ENCODE data around the gene BRF1.

DNA sequence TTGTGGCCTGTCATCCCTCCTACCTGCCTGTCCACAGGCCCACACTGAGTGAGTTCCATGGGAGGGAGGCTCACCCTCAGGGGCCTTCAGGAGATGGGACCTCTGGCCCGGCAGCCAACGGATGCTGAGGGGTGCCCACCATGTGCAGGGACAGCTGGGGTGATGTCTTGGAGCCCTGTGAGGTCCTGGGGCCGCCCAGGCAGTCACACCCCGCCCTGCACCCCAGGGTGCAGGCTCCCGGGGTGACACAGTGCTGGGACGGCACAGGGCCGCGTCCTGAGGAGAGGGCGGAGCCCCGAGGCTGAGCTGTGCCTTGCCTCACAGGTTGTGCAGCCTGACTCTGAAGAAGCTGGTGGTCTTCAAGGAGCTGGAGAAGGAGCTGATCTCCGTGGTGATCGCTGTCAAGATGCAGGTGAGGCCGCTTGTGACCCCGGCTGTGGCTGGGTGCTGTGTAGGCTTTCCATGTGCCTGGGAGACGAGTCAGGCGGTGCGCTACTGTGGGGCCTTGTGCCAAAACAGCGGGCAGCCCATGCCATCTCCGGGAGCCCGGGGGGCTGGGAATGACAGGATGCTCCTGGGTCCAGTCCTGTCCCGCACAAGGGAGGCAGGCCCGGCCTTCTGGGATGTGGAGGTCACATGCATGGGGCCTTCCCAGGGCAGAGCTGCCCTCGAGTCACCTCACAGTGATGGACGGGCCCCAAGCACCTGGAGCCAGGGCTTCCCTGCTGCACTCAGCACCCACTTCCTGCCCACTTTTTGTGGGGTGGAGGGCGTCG lies 47.6 kb upstream of the BRF1 start:
- TF ChIP-seq, protein P1, sequence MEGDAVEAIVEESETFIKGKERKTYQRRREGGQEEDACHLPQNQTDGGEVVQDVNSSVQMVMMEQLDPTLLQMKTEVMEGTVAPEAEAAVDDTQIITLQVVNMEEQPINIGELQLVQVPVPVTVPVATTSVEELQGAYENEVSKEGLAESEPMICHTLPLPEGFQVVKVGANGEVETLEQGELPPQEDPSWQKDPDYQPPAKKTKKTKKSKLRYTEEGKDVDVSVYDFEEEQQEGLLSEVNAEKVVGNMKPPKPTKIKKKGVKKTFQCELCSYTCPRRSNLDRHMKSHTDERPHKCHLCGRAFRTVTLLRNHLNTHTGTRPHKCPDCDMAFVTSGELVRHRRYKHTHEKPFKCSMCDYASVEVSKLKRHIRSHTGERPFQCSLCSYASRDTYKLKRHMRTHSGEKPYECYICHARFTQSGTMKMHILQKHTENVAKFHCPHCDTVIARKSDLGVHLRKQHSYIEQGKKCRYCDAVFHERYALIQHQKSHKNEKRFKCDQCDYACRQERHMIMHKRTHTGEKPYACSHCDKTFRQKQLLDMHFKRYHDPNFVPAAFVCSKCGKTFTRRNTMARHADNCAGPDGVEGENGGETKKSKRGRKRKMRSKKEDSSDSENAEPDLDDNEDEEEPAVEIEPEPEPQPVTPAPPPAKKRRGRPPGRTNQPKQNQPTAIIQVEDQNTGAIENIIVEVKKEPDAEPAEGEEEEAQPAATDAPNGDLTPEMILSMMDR (IDR thresholded peaks at IDR 0.05): no peak
- no peak for TF ChIP-seq POLR2A (IDR thresholded peaks at IDR 0.05)

Measured in thyroid gland (tissue), 4 donors.